GM19395 (cell line): Measurements from ENCODE around the gene ABCC1.
"Not testable (repeated sequence)": the region's sequence is repeated elsewhere in the genome, so short reads cannot be mapped to it uniquely, and the experiment has no call there.

ENCODE experiments used
- ATAC-seq: cut with Tn5 transposase; IDR thresholded peaks from one replicate; pipeline ENCODE4 v1.9.1; 2021; ENCODE audit warnings: mild to moderate bottlenecking, moderate library complexity; ENCODE audit not compliant: unreplicated experiment

Gene ABCC1

DNA sequence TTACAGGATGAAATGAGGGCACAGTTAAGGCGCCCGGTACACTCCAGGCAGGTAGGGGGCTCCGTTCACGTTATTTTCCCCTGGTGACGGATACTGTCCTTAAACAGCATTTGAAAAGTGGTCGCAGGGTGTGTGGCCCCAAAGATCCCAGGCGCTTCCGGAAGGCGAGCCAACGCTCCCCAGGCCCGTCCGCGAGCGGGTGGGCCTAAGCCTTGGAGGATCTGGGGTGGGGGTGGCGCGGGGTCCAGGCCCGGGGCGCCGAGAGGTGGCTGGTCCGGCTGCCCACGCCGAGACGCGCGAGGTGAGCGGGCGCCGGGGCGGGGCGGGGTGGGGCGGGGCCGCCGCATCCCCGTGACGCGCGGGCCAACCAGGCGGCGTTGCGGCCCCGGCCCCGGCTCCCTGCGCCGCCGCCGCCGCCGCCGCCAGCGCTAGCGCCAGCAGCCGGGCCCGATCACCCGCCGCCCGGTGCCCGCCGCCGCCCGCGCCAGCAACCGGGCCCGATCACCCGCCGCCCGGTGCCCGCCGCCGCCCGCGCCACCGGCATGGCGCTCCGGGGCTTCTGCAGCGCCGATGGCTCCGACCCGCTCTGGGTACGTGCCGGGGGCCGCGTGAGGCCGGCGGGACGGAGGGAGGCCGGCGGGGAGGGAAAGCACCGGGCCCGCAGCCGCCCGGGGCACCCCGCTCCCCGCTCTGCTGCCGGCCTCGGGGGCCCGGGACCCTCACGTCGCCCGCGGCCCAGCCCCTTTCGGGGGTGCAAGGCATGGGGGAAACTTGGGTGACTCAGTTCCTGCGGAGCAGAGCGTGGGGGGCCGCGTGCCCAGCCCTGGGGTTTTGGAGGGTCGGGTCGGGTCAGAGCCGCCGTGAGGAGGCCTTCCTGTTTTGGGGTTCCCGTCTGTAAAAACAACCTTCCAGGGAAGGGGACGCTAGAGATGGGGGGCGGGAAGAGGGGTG is at the start of gene ABCC1:
TSS of gene ABCC1 (plus strand) at position 407 of the 951 bp plus-strand sequence. CDS start at position 543, 136 bp downstream.
- ATAC-seq: peak; percentile 54

DNA sequence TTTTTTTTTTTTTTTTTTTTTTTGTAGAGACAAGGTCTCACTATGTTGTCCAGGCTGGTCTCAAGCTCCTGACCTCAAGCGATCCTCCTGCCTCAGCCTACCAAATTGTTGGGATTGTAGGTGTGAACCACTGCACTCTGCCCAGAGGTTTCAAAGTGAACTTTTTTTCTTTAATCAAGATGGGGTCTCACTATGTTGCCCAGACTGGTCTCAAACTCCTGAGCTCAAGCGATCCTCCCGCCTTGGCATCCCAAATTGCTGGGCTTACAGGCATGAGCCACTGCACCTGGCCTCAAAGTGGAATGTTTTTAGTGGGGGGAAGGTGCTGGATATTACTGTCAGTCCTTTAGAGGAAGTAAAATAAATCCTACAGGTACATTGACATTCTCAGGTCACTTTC is 49.1 kb upstream of the ABCC1 start:
- no peak for ATAC-seq

DNA sequence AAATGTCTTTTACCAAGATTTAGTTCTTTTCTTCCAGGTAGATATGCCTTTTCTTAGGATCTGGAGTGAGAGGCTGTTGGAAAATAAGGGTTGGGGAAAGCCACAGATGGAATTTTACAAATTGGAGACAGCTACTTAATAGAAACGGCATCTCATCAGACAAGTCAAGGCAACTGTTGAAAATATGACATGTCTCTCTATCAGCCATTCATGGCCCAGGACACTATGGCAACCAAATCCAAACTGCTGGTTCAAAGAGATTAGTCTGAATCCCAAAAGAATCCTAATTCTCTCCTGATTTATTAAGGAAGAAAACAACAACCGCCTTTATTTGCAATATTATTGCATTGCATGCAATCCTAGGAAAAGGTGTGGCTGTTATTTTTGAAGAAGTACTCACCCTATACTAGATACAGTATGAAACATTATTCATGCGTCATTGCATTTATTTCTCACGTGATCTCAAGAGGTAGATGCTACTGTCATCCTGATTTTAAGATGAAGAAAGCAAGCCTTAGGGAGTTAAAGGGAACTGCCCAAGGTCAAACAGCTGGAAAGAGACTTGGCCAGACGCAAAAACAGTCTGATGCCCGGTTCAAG is 48.4 kb upstream of the ABCC1 start:
- no peak for ATAC-seq

DNA sequence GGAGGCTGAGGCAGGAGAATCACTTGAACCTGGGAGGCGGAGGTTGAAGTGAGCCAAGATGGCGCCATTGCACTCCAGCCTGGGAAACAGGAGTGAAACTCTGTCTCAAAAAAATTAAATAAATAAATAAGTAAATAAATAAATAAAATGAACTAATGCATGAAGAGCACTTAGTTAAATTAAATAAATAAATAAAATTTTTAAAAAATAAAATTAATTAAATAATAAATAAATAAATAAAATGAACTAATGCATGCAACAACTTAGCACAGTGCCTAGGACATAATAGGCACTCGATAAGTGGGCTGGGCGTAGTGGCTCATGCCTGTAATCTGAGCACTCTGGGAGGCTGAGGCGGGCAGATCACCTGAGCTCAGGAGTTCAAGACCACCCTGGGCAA is 45.5 kb upstream of the ABCC1 start:
- ATAC-seq: no peak

DNA sequence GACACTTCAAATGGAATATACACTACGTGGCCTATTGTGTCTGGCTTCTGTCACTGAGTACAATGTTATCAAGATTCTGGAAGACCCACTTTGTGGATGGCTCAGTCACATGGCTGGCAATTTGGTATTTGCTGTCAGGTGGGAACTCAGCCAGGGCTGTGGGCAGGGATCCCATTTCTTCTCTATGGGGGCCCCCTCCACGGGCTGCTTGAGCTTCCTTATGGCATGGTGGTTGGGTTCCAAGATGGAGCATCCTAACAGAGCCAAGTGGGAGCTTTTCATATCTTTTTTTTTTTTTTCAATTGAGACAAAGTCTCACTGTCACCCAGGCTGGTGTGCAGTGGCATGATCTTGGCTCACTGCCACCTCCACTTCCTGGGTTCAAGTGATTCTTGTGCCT is 43.0 kb upstream of the ABCC1 start:
- no peak for ATAC-seq

DNA sequence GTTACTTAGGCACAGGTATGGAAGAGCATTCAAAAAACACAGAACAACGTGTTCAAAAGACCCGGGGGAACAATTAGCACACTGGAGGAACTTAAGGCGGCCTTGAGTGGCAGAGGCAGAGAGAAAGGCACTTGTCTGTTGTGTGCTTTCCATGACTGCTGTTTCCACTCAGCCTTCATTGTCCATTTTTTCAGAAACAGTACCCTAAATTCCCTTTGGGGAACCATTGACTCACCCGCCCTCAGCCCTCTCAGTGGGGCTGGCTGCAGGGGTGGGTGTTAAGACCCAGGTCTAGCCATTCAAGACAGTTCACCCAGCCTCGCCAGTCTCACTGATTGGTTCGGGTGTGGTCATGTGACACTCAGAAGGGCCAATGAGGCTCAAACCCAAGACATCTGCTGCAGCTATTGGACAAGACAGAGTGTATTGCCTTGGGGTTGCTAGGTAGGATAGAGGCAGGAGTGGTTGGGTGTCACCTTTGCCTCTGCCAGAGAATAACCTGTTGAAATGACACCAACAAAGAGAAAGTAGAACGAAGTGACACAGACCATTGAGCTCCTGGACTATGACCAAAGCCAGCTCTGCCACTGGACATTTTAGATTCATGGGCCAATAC is 41.4 kb upstream of the ABCC1 start:
- ATAC-seq: peak; percentile 100

DNA sequence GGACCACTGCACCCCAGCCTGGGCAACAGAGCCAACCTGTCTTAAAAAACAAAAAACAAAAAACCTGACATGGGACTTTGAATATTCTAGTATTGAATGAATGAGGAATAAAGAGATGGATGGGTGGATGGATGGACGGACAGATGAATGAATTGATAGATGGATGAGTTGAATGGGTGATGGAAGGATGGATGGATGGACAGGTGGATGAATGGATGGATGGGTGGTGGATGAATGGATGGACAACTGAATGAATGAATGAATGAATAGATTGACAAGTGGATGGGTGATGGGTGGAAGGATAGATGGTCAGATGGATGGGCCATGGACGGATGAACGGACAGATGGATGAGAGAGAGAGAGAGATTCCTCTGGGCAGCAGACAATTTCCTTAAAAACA is 38.2 kb upstream of the ABCC1 start:
- ATAC-seq: no peak

DNA sequence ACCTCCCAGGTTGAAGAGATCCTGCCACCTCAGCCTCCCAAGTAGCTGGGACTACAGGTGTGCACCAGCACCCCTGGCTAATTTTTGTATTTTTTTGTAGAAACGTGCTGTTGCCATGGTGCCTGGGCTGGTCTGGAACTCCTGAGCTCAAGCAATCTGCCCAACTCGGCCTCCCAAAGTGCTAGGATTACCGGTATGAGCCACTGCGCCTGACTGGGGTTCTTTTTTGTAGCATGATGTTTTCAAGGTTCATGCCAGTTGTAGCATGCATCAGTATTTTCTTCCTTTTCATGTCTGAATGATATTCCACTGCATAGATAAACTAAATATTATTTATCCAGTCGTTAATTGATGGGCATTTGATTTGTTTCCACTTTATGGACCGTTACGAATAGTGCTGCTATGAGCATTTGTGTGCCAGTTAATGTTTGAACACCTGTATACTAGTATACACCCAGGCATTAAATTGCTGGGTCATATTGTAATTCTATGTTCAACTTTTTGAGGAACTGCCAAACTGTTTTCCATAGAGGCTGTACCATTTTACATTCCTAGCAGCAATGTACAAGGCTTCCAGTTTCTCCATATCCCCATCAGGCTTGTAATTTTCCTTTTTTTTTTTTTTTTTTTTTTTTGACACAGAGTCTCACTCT is 36.2 kb upstream of the ABCC1 start:
- no peak for ATAC-seq

DNA sequence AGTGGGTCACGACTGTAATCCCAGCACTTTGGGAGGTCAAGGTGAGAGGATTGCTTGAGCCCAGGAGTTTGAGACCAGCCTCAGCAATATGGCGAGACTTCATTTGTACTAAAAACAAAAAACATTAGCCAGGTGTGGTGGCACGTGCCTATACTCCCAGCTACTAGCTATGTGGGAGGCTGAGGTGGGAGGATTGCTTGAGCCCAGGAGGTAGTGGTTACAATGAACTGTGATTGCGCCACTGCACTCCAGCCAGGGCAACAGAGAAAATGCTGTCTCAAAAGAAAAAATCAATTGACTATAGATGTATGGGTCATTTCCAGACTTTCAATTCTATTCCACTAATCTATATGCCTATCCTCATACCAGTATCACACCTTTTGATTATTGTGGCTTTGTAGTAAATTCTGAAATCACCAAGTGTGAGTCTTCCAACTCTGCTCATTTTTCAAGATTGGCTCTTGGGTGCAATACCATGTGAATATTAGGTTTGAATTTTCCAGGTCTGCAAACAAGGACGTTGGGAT is 33.8 kb upstream of the ABCC1 start:
- ATAC-seq: no peak

DNA sequence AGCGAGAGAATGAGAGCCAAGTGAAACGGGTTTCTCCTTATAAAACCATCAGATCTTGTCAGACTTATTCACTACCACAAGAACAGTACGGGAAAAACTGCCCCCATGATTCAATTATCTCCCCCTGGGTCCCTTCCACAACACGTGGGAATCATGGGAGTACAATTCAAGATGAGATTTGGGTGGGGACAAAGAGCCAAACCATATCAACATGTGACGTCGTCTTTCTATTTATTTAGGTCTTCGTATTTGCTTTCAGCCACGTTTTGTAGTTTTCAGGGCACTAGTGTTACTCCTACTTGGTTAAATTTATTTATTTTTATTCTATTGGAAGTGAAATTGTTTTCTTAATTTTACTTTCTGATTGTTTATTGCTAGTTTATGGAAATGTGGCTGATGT is 33.1 kb upstream of the ABCC1 start:
- ATAC-seq: no peak

DNA sequence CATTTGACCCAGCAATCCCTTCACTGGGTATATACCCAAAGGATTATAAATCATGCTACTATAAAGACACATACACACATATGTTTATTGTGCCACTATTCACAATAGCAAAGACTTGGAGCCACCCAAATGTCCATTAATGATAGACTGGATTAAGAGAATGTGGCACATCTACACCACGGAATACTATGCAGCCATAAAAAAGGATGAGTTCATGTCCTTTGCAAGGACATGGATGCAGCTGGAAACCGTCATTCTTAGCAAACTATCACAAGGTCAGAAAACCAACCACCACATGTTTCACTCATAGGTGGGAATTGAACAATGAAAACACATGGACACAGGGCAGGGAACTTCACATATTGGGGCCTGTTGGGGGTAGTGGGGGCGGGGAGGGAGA is 31.1 kb upstream of the ABCC1 start:
- ATAC-seq: not testable (repeated sequence)

DNA sequence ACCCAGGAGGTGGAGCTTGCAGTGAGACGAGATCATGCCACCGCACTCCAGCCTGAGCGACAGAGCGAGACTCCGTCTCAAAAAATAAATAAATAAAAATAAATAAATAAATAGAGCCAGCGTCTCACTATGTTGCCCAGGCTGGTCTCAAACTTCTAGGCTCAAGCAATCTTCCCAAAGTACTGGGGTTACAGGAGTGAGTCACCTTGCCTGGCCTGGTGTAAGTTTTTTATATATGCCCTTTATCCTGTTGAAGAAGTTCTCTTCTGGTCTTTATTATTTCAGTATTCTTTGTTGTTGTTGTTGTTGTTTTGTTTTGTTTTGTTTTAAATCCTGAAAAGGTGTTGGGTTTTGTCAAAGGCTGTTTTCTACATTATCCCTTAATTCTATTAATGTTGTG is 30.1 kb upstream of the ABCC1 start:
- no peak for ATAC-seq

DNA sequence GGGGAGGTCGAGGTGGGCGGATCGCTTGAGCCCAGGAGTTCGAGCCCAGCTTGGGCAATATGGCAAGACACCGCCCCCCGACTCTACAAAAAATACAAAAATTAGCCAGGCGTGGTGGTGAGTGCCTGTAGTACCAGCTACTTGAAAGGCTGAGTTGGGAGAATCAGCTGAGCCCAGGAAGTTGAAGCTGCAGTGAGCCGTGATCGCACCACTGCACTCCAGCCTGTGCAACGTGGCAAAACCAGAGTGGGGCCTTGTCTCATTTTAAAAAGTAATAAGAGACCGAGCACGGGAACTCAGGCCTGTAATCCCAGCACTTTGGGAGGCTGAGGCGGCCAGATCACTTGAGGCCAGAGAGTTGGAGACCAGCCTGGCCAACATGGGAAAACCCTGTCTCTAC is 24.4 kb upstream of the ABCC1 start:
- ATAC-seq: no peak

DNA sequence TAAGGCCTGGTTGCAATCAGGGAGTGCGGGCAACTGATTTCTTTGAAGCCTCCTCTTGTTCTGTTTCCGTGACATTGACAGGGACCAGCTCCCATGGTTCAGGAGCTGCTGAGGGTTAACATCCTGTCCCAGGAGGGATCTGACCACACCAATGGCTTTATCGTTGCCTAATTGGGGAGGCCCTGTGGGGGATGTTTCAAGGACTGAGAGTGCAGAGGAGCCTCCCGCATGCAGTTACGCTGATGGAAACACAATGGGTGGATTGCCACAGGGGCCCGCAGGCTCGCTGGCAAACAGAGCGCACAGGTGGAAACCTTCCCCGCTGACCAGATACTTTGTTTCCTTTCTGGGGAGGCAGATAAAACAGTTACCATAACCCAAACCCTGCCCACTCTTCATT is 23.8 kb upstream of the ABCC1 start:
- ATAC-seq: no peak

DNA sequence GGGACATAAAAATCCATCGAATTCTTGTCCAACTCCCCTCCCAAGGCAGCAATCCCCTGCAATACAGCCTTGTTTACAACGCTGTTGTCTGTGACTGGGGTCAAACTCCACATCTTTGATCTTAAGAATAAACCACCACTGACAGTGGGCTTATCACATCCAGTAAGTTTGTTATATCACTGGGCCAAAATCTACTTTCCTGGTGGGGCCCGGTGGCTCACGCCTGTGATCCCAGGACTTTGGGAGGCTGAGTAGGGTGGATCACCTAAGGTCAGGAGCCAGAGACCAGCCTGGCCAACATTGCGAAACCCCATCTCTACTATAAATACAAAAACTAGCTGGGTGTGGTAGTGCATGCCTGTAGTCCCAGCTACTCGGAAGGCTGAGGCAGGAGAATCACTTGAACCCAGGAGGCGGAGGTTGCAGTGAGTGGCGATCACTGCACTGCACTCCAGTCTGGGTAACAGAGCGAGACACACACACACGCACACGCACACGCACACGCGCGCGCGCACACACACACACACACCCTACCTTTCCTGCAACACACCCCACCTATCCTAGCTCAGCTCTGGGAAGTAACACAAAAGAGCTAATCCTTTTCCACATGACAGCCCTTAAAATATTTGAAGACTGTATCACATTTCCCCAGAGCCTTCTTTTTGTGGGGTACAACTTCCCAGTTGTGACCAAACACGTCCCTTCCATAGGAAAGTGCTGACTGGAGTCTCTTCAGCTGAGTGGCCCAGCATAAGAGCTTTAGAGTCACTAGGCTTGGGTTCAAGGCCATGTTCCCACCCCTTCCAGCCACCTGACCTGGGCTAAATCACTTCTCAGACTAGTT is 20.9 kb upstream of the ABCC1 start:
- no peak for ATAC-seq

DNA sequence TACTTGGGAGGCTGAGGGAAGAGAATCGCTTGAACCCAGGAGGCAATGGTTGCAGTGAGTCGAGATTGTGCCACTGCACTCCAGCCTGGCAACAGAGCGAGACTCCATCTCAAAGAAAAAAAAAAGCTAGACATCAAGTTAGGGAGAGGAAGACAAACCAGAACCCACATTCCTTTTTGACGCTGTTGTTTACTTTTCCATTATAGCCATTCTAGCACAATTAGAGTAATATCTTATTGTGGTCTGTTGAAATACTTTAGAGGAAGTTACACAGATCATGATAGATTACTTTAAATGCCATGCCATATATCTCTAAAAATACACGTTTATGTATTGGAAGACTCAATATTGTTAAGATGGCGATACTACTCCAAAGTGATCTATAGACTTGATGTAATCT is 16.5 kb upstream of the ABCC1 start:
- no peak for ATAC-seq

DNA sequence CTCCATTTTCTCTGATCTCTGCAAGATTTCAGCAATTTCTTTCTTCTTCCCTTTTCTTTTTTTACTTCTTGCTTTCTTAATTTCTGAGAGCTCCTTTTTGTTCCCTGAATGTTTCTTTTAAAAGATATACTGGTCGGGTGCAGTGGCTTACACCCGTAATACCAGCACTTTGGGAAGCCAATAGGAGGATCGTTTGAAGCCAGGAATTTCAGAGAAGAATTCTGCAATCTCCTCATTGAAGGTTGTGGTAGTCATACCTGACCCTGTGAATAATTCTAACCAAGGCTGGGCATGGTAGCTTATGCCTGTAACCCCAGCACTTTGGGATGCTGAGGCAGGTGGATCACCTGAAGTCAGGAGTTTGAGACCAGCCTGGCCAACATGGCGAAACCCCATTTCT is 15.6 kb upstream of the ABCC1 start:
- ATAC-seq: no peak

DNA sequence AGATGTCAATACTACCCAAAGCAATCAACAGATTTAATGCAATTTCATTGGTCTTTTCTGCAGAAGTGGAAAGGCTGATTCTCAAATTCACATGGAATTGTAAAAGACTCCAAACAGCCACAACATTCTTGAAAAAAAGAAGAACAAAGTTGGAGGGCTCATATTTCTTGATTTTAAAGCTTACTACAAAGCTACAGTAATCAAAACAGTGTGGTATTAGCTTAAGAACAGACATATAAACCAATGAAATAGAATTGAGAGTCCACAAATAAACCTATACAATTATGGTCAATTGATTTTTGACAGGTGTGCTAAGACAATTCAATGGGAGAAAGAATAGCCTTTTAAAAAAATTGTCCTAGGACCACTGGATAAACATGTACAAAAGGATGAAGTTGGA is 14.4 kb upstream of the ABCC1 start:
- no peak for ATAC-seq

DNA sequence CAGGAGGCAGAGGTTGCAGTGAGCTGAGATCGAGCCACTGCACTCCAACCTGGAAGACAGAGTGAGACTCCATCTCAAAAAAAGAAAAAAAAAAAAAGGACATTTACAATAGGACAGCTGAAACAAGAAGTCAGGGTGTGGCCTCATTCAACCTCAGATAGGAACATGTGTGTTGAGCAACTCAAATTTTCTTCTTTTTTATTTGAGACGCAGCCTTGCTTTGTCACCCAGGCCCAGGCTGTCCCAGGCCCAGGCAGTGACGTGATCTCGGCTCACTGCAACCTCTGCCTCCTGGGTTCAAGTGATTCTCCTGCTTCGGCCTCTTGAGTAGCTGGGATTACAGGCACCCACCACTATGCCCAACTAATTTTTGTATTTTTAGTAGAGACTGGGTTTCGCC is 12.6 kb upstream of the ABCC1 start:
- not testable (repeated sequence) for ATAC-seq

DNA sequence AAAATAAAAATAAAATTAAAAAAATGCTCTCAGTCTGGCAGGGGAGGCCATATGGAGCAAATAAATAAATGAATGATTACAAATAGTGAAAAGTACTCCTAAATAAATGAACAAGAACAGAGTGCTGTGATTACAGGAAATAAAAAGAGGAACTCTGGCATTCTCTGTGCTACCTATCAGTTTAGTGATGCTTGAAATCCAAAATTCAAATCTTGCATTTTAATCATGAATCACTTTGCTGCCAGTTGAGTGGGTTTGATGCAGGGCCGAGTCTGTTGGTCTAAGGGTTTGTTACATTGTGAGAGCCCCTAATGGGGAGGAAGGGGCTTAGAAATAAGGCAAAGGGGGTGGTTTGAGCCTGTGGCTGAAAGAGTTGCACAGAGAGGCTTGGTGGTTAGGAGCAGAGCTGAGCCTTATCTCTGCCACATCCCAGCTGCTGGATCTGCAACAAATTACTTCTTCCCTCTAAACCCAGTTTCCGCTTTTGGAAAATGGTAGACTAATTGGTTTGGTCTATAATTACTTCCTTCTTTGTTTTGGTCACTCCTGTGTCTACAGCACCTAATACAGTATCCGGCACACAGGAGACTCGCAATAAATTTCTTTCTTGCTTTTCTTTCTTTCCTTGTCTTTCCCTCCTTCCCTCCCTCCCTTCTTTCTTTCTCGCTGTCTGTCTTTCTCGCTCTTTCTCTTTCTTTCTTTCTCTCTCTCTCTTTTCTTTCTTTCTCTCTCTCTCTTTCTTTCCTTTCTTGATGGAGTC is 6.3 kb upstream of the ABCC1 start:
- no peak for ATAC-seq
